GM18868 (cell line): ENCODE results near the gene KRTAP9-7.
"Not testable (repeated sequence)": the region's sequence is repeated elsewhere in the genome, so short reads cannot be mapped to it uniquely, and the experiment has no call there.

Source experiments
- ATAC-seq: cut with Tn5 transposase; IDR thresholded peaks from one replicate; pipeline ENCODE4 v1.9.1; 2021; ENCODE audit warnings: mild to moderate bottlenecking, moderate library complexity; ENCODE audit not compliant: unreplicated experiment

The KRTAP9-7 gene

GRCh38 chr17:41275648-41276190 is at the start of gene KRTAP9-7:
KRTAP9-7 (plus strand) TSS chr17:41275698; CDS start chr17:41275698, 0 bp downstream.
- ATAC-seq = not testable (repeated sequence)

- no peak for ATAC-seq
These were observed 49.4 kb upstream of the KRTAP9-7 start for GRCh38 chr17:41226051-41226450.

GRCh38 chr17:41226598-41227095 is 48.9 kb upstream of the KRTAP9-7 start, which contains the start of gene KRTAP9-2:
KRTAP9-2 (plus strand) TSS chr17:41226648; CDS start chr17:41226655, 7 bp downstream.
- ATAC-seq = not testable (repeated sequence)

- no peak for ATAC-seq
These were observed 45.4 kb upstream of the KRTAP9-7 start for GRCh38 chr17:41230094-41230493.

- ATAC-seq = no peak
These were observed 43.8 kb upstream of the KRTAP9-7 start for GRCh38 chr17:41231731-41232130.

GRCh38 chr17:41232399-41233105 is 42.9 kb upstream of the KRTAP9-7 start, which contains the start of gene KRTAP9-3:
KRTAP9-3 (plus strand) TSS chr17:41232449; CDS start chr17:41232502, 53 bp downstream.
- not testable (repeated sequence) for ATAC-seq

GRCh38 chr17:41237116-41237515 is 38.4 kb upstream of the KRTAP9-7 start:
- ATAC-seq = not testable (repeated sequence)

- not testable (repeated sequence) for ATAC-seq
These were observed 37.5 kb upstream of the KRTAP9-7 start, which contains the start of gene KRTAP9-8 for GRCh38 chr17:41237949-41238437. KRTAP9-8 (plus strand) TSS chr17:41237999; CDS start chr17:41238052, 53 bp downstream.

GRCh38 chr17:41246995-41247787 is 28.3 kb upstream of the KRTAP9-7 start:
- ATAC-seq = not testable (repeated sequence)

- ATAC-seq = not testable (repeated sequence)
These were observed 25.8 kb upstream of the KRTAP9-7 start, which contains the start of gene KRTAP9-4 for GRCh38 chr17:41249637-41250240. KRTAP9-4 (plus strand) TSS chr17:41249687; CDS start chr17:41249721, 34 bp downstream.

- ATAC-seq = no peak
These were observed 24.2 kb upstream of the KRTAP9-7 start for GRCh38 chr17:41251261-41251660.

- no peak for ATAC-seq
These were observed 20.6 kb upstream of the KRTAP9-7 start for GRCh38 chr17:41254861-41255260.

- not testable (repeated sequence) for ATAC-seq
These were observed 19.9 kb upstream of the KRTAP9-7 start, which contains the start of gene KRTAP9-9 for GRCh38 chr17:41255381-41256290. KRTAP9-9 (plus strand) TSS chr17:41255384.

GRCh38 chr17:41256291-41256685 is 19.2 kb upstream of the KRTAP9-7 start:
- no peak for ATAC-seq

- no peak for ATAC-seq
These were observed 17.1 kb upstream of the KRTAP9-7 start for GRCh38 chr17:41258406-41258805.

- no peak for ATAC-seq
These were observed 12.3 kb upstream of the KRTAP9-7 start for GRCh38 chr17:41263212-41263611.

GRCh38 chr17:41264599-41264998 is 10.9 kb upstream of the KRTAP9-7 start:
- ATAC-seq = no peak

GRCh38 chr17:41265078-41265477 is 10.4 kb upstream of the KRTAP9-7 start, which contains the start of gene KRTAP9-6:
KRTAP9-6 (plus strand) TSS chr17:41265378; CDS start chr17:41265378, 0 bp downstream.
- ATAC-seq = no peak

GRCh38 chr17:41267711-41268110 is 7.8 kb upstream of the KRTAP9-7 start:
- ATAC-seq = no peak
